HCT116 (cell line): ENCODE data around the gene PNPLA5. TPM values are rescaled to one million over a fixed set of nuclear protein-coding genes. Genes with fewer than 3 reads are reported as not detected.

Experiments
- ATAC-seq: fragments of 200-7000 bp; cut with Tn5 transposase; 2 replicates; pipeline ENCODE4 v1.9.1; 2020; ENCODE audit warnings: mild to moderate bottlenecking, moderate library complexity
- BruUV-seq: library from RNA; stranded (reverse); fragments of 400-500 nt; replicated peaks from 2 replicates; lab custom pipeline; 2021; lab: Mats Ljungman, UMichigan
- CTCF ChIA-PET: fragments of 300-600 bp; sonication (Branson Sonifier 250); formaldehyde crosslinking; loops from one replicate; lab custom pipeline; 2021; ENCODE audit warnings: antibody characterized with exemption; lab: Charles Lee
- POLR2A ChIA-PET: fragments of 300-600, 350-600 bp; sonication (Branson Sonifier 250); formaldehyde crosslinking; loops from one replicate; lab custom pipeline; 2021; ENCODE audit warnings: antibody characterized with exemption; lab: Charles Lee
- RAD21 ChIA-PET, 2 experiments: fragments of 300-600 bp; sonication (Branson Sonifier 250); formaldehyde crosslinking; loops; one replicate each; lab custom pipeline; 2023; ENCODE audit warnings: low total read pairs in 2 of 2; ENCODE audit not compliant: uncharacterized antibody in 2 of 2, unreplicated experiment in 2 of 2, low non-redundant PET in 1 of 2; lab: Charles Lee
- DNase-seq: peaks from one replicate; pipeline ENCODE4 v3.0.0-alpha.2; 2010; ENCODE audit warnings: low read depth, low spot score
- H2AFZ ChIP-seq: fragments of 200-600 bp; shearing (Covaris generic), sonication (generic); 2 replicates; pipeline ENCODE4 v1.6.1; 2017; ENCODE audit warnings: low read depth, mixed run types, mixed read lengths, antibody characterized with exemption, low read length; ENCODE audit not compliant: poor library complexity, severe bottlenecking
- H3K27ac ChIP-seq: 2 replicates; pipeline ENCODE4 v1.5.1; 2012; ENCODE audit warnings: low read depth, low read length
- H3K27me3 ChIP-seq: fragments of 200-600 bp; sonication (generic); 2 replicates; pipeline ENCODE4 v1.6.1; 2016; ENCODE audit warnings: mixed run types, low read length, mixed read lengths; ENCODE audit not compliant: insufficient read depth
- H3K36me3 ChIP-seq, 2 experiments: fragments of 200-500 bp in 1 of 2; fragments of 200-600 bp in 1 of 2; sonication (Bioruptor generic) in 1 of 2; sonication (generic) in 1 of 2; 2 replicates each; pipeline versions ENCODE4 v1.5.1 to v1.6.1; 2014 to 2016; ENCODE audit warnings: low read length in 2 of 2, inconsistent platforms in 1 of 2, mixed read lengths in 1 of 2, mixed run types in 1 of 2; ENCODE audit not compliant: insufficient read depth in 2 of 2, control insufficient read depth in 1 of 2
- H3K4me1 ChIP-seq, 2 experiments: fragments of 200-600 bp in 1 of 2; sonication (generic) in 1 of 2; 2 replicates each; pipeline versions ENCODE4 v1.5.1 to v1.6.1; 2012 to 2017; ENCODE audit warnings: low read length in 2 of 2, inconsistent platforms in 1 of 2, mild to moderate bottlenecking in 1 of 2, mixed read lengths in 1 of 2, mixed run types in 1 of 2, moderate library complexity in 1 of 2; ENCODE audit not compliant: insufficient read depth in 2 of 2, control insufficient read depth in 1 of 2
- H3K4me2 ChIP-seq: fragments of 200-600 bp; sonication (generic); 2 replicates; pipeline ENCODE4 v1.6.1; 2017; ENCODE audit warnings: mixed run types, low read length, mixed read lengths
- H3K4me3 ChIP-seq, 2 experiments: fragments of 200-600 bp in 1 of 2; sonication (generic) in 1 of 2; replicated peaks in 1 of 2; 2 replicates each; pipeline ENCODE4 v1.5.1; 2011 to 2016; ENCODE audit warnings: low read length in 2 of 2, control low read depth in 1 of 2, low read depth in 1 of 2, mild to moderate bottlenecking in 1 of 2, mixed read lengths in 1 of 2, mixed run types in 1 of 2
- H3K79me2 ChIP-seq: fragments of 200-600 bp; sonication (generic); 2 replicates; pipeline ENCODE4 v1.6.1; 2017; ENCODE audit warnings: mild to moderate bottlenecking, mixed run types, low read length, moderate library complexity, mixed read lengths; ENCODE audit not compliant: insufficient read depth
- H3K9ac ChIP-seq: fragments of 200-600 bp; sonication (generic); 2 replicates; pipeline ENCODE4 v1.6.1; 2016; ENCODE audit warnings: low read length, mixed read lengths
- H3K9me2 ChIP-seq: fragments of 200-600 bp; sonication (generic), shearing (Covaris generic); 2 replicates; pipeline ENCODE4 v1.6.1; 2017; ENCODE audit warnings: mixed run types, mild to moderate bottlenecking, moderate library complexity; ENCODE audit not compliant: insufficient read depth
- H3K9me3 ChIP-seq, 2 experiments: fragments of 200-500 bp in 1 of 2; fragments of 200-600 bp in 1 of 2; sonication (Bioruptor generic) in 1 of 2; sonication (generic) in 1 of 2; 2 replicates each; pipeline ENCODE4 v1.6.1; 2014 to 2017; ENCODE audit warnings: low read length in 2 of 2, mixed read lengths in 2 of 2, inconsistent platforms in 1 of 2, low read depth in 1 of 2, mild to moderate bottlenecking in 1 of 2, mixed run types in 1 of 2, moderate library complexity in 1 of 2; ENCODE audit not compliant: control insufficient read depth in 1 of 2, insufficient read depth in 1 of 2
- H4K20me1 ChIP-seq: fragments of 200-600 bp; sonication (generic), shearing (Covaris generic); 2 replicates; pipeline ENCODE4 v1.6.1; 2017; ENCODE audit warnings: mixed run types, mild to moderate bottlenecking, moderate library complexity; ENCODE audit not compliant: insufficient read depth
- CEBPB ChIP-seq: IDR thresholded peaks from 2 replicates; pipeline ENCODE4 v1.6.1; 2012; ENCODE audit warnings: low read depth
- EZH2 ChIP-seq: fragments of 200-600 bp; sonication (generic); IDR thresholded peaks from 2 replicates; pipeline ENCODE4 v1.6.1; 2017; ENCODE audit warnings: antibody characterized with exemption, mixed run types
- YY1 ChIP-seq: IDR thresholded peaks from 2 replicates; pipeline ENCODE4 v1.6.1; 2011; ENCODE audit warnings: low read length, low read depth, moderate library complexity, mild to moderate bottlenecking; ENCODE audit not compliant: insufficient replicate concordance; ENCODE audit errors: extremely low read depth
- ZNF274 ChIP-seq: fragments of 200-500 bp; sonication (Bioruptor generic); IDR thresholded peaks from 2 replicates; pipeline ENCODE4 v1.6.1; 2014; ENCODE audit warnings: mild to moderate bottlenecking, low read depth, low read length, inconsistent platforms
- intact Hi-C: fragments of 100-400 bp; cut with micrococcal nuclease; formaldehyde crosslinking; loops from 2 replicates; pipeline ENCODE4 v1.10.0; 2022
- total RNA-seq: library from RNA; stranded (reverse); gene quantifications from one replicate; pipeline ENCODE4 v1.2.1, GENCODE V29; 2021; ENCODE audit not compliant: unreplicated experiment
- TF ChIP-seq, protein P1 (sequence below): IDR thresholded peaks from 2 replicates; pipeline ENCODE4 v1.6.1; 2012
- TF ChIP-seq, protein P2 (sequence below): IDR thresholded peaks from 2 replicates; pipeline ENCODE4 v1.6.1; 2012
- TF ChIP-seq, protein P3 (sequence below): IDR thresholded peaks from 2 replicates; pipeline ENCODE4 v1.6.1; 2012; ENCODE audit warnings: low read depth
- TF ChIP-seq, protein P4 (sequence below), 3 experiments: fragments of 200-600 bp in 1 of 3; sonication (generic) in 1 of 3; IDR thresholded peaks in 2 of 3; conservative IDR thresholded peaks in 1 of 3; 2 replicates each; pipeline ENCODE4 v1.5.1; 2012 to 2017; ENCODE audit warnings: low read depth in 2 of 3, low read length in 2 of 3, antibody characterized with exemption in 1 of 3, borderline replicate concordance in 1 of 3, control low read depth in 1 of 3, mild to moderate bottlenecking in 1 of 3, mixed read lengths in 1 of 3, mixed run types in 1 of 3, moderate library complexity in 1 of 3; ENCODE audit not compliant: insufficient read depth in 1 of 3

The PNPLA5 gene
- total RNA-seq, 1 experiment from 2014 or later: 2.9 TPM

DNA sequence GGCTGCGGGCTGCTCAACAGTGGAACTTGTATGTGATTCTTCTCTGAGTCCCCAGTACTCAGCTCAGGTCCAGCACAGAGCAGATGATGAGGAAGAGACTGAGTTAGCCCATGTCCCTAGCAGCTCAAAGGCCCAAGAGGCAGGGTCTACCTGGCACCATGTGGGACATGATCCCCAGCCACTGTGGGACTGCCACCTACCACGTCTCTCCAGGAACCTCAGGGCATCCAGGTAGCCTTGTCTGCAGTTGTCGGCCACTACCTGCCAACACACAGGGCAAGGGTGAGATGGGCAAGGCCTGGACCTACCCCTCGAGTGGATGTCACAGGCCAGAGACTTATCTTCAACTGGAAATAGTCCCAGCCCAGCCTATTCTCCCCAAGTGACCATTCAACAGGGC lies 4.4 kb downstream of the PNPLA5 start:
- ChIA-PET RAD21 (no interaction called here), CTCF (interaction anchor here (0.9 kb wide), 1 partner anchor 10 kb away, joined by 3 read pairs; no protein-coding TSS in a partner anchor), POLR2A (no interaction called here)
- TF ChIP-seq YY1 (no peak), ZNF274 (no peak), EZH2 (no peak), CEBPB (no peak)
- TF ChIP-seq, protein P1, sequence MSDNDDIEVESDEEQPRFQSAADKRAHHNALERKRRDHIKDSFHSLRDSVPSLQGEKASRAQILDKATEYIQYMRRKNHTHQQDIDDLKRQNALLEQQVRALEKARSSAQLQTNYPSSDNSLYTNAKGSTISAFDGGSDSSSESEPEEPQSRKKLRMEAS: no peak
- TF ChIP-seq, protein P2, sequence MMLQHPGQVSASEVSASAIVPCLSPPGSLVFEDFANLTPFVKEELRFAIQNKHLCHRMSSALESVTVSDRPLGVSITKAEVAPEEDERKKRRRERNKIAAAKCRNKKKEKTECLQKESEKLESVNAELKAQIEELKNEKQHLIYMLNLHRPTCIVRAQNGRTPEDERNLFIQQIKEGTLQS: no peak
- TF ChIP-seq, protein P3, sequence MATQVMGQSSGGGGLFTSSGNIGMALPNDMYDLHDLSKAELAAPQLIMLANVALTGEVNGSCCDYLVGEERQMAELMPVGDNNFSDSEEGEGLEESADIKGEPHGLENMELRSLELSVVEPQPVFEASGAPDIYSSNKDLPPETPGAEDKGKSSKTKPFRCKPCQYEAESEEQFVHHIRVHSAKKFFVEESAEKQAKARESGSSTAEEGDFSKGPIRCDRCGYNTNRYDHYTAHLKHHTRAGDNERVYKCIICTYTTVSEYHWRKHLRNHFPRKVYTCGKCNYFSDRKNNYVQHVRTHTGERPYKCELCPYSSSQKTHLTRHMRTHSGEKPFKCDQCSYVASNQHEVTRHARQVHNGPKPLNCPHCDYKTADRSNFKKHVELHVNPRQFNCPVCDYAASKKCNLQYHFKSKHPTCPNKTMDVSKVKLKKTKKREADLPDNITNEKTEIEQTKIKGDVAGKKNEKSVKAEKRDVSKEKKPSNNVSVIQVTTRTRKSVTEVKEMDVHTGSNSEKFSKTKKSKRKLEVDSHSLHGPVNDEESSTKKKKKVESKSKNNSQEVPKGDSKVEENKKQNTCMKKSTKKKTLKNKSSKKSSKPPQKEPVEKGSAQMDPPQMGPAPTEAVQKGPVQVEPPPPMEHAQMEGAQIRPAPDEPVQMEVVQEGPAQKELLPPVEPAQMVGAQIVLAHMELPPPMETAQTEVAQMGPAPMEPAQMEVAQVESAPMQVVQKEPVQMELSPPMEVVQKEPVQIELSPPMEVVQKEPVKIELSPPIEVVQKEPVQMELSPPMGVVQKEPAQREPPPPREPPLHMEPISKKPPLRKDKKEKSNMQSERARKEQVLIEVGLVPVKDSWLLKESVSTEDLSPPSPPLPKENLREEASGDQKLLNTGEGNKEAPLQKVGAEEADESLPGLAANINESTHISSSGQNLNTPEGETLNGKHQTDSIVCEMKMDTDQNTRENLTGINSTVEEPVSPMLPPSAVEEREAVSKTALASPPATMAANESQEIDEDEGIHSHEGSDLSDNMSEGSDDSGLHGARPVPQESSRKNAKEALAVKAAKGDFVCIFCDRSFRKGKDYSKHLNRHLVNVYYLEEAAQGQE: no peak
- TF ChIP-seq, protein P4, sequence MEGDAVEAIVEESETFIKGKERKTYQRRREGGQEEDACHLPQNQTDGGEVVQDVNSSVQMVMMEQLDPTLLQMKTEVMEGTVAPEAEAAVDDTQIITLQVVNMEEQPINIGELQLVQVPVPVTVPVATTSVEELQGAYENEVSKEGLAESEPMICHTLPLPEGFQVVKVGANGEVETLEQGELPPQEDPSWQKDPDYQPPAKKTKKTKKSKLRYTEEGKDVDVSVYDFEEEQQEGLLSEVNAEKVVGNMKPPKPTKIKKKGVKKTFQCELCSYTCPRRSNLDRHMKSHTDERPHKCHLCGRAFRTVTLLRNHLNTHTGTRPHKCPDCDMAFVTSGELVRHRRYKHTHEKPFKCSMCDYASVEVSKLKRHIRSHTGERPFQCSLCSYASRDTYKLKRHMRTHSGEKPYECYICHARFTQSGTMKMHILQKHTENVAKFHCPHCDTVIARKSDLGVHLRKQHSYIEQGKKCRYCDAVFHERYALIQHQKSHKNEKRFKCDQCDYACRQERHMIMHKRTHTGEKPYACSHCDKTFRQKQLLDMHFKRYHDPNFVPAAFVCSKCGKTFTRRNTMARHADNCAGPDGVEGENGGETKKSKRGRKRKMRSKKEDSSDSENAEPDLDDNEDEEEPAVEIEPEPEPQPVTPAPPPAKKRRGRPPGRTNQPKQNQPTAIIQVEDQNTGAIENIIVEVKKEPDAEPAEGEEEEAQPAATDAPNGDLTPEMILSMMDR (IDR thresholded peaks at IDR 0.05 in 2 of 3, conservative IDR thresholded peaks at IDR 0.05 in 1 of 3; ENCODE audit: borderline replicate concordance in 1 of 3, insufficient read depth in 1 of 3, low read depth in 2 of 3, low read length in 2 of 3): no peak
- no peaks in the 10 kb centered on the region for H3K27me3 ChIP-seq
- H3K9me3 ChIP-seq: no peaks in the 10 kb centered on the region
- H3K36me3 ChIP-seq: no peaks in the 10 kb centered on the region
- intact Hi-C loops: loop anchor here (10.0 kb wide), 2 partner anchors 197 to 737 kb away; no protein-coding TSS in a partner anchor
- ATAC-seq (no peak), DNase-seq (no peak)
- H3K27ac ChIP-seq: no peak overlapping the region
- H3K4me3 ChIP-seq: no peak overlapping the region
- peaks cover 0 to 18% of the 10 kb centered on the region in 2 experiments; a peak in 1 of 4 replicates for H3K4me1 ChIP-seq
- no peaks in the 10 kb centered on the region for H3K79me2 ChIP-seq
- H3K9ac ChIP-seq: no peak overlapping the region
- H3K9me2 ChIP-seq: no peaks in the 10 kb centered on the region
- no TSS peak for BruUV-seq
- H3K4me2 ChIP-seq: no peak overlapping the region
- H2AFZ ChIP-seq: no peak overlapping the region
- no peaks in the 10 kb centered on the region for H4K20me1 ChIP-seq
